Liver (tissue), 9 donors: ENCODE measurements around the gene COL21A1. TPM values are rescaled to one million over a fixed set of nuclear protein-coding genes. Genes with fewer than 3 reads are reported as not detected.

Experiments
- DNase-seq: peaks from one replicate; pipeline ENCODE4 v3.0.0-alpha.2; 2017; ENCODE audit warnings: low spot score
- H3K27ac ChIP-seq, 2 donors: one replicate each; pipeline ENCODE4 v1.7.0; 2013; ENCODE audit warnings: inconsistent platforms in 2 of 2, low read length in 2 of 2, control low read depth in 1 of 2, low read depth in 1 of 2, mild to moderate bottlenecking in 1 of 2
- H3K27me3 ChIP-seq, 4 donors: one replicate each; pipeline versions ENCODE4 v1.6.1 to v1.7.0; 2013; ENCODE audit warnings: low read length in 3 of 4, inconsistent platforms in 1 of 4, mild to moderate bottlenecking in 1 of 4, moderate library complexity in 1 of 4; ENCODE audit not compliant: control insufficient read depth in 4 of 4, insufficient read depth in 4 of 4
- H3K36me3 ChIP-seq, 4 donors: one replicate each; pipeline versions ENCODE4 v1.6.1 to v1.7.0; 2013; ENCODE audit warnings: low read length in 3 of 4, mild to moderate bottlenecking in 3 of 4, low read depth in 1 of 4, moderate library complexity in 1 of 4; ENCODE audit not compliant: control insufficient read depth in 4 of 4, insufficient read depth in 3 of 4
- H3K4me1 ChIP-seq, 4 donors: one replicate each; pipeline versions ENCODE4 v1.6.1 to v1.7.0; 2013; ENCODE audit warnings: low read length in 3 of 4, mild to moderate bottlenecking in 3 of 4, moderate library complexity in 1 of 4; ENCODE audit not compliant: control insufficient read depth in 4 of 4, insufficient read depth in 4 of 4
- H3K4me3 ChIP-seq, 3 donors: one replicate each; pipeline versions ENCODE4 v1.6.1 to v1.7.0; 2013; ENCODE audit warnings: low read length in 3 of 3, control low read depth in 1 of 3, low read depth in 1 of 3, mild to moderate bottlenecking in 1 of 3
- H3K9ac ChIP-seq, 2 donors: one replicate each; pipeline ENCODE4 v1.7.0; 2013; ENCODE audit warnings: low read length in 2 of 2, mild to moderate bottlenecking in 2 of 2, moderate library complexity in 2 of 2, control low read depth in 1 of 2, low read depth in 1 of 2
- H3K9me3 ChIP-seq, 4 donors: one replicate each; pipeline versions ENCODE4 v1.6.1 to v1.7.0; 2013; ENCODE audit warnings: low read length in 3 of 4; ENCODE audit not compliant: control insufficient read depth in 4 of 4
- ATF3 ChIP-seq: IDR thresholded peaks from 2 replicates; pipeline ENCODE4 v1.6.1; 2016; ENCODE audit warnings: antibody characterized with exemption
- CTCF ChIP-seq: fragments of 150-350 bp; IDR thresholded peaks from 2 replicates; pipeline ENCODE4 v1.5.1; 2017; ENCODE audit warnings: improper control_type of control experiment, low read depth, low read length; ENCODE audit not compliant: missing input control
- EGR1 ChIP-seq, 2 donors: IDR thresholded peaks; 2 replicates each; pipeline ENCODE4 v1.6.1; 2016 to 2018; ENCODE audit warnings: antibody characterized with exemption in 2 of 2, low read depth in 2 of 2
- FOXA1 ChIP-seq: IDR thresholded peaks from 2 replicates; pipeline ENCODE4 v1.6.1; 2016; ENCODE audit warnings: antibody characterized with exemption
- FOXA2 ChIP-seq: IDR thresholded peaks from 2 replicates; pipeline ENCODE4 v1.6.1; 2016; ENCODE audit warnings: antibody characterized with exemption
- GABPA ChIP-seq, 2 donors: IDR thresholded peaks in 1 of 2; conservative IDR thresholded peaks in 1 of 2; 2 replicates each; pipeline ENCODE4 v1.6.1; 2016; ENCODE audit warnings: antibody characterized with exemption in 2 of 2, mild to moderate bottlenecking in 1 of 2, moderate library complexity in 1 of 2
- HNF4A ChIP-seq, 2 donors: conservative IDR thresholded peaks; 2 replicates each; pipeline ENCODE4 v1.6.1; 2016; ENCODE audit warnings: antibody characterized with exemption in 2 of 2, mild to moderate bottlenecking in 2 of 2
- HNF4G ChIP-seq: IDR thresholded peaks from 2 replicates; pipeline ENCODE4 v1.6.1; 2016; ENCODE audit warnings: antibody characterized with exemption
- JUND ChIP-seq, 2 donors: IDR thresholded peaks; 2 replicates each; pipeline ENCODE4 v1.6.1; 2016; ENCODE audit warnings: antibody characterized with exemption in 2 of 2
- MAX ChIP-seq: IDR thresholded peaks from 2 replicates; pipeline ENCODE4 v1.6.1; 2016; ENCODE audit warnings: antibody characterized with exemption
- NR2F2 ChIP-seq: IDR thresholded peaks from 2 replicates; pipeline ENCODE4 v1.6.1; 2016; ENCODE audit warnings: antibody characterized with exemption
- RAD21 ChIP-seq, 2 donors: IDR thresholded peaks; 2 replicates each; pipeline ENCODE4 v1.6.1; 2016; ENCODE audit warnings: antibody characterized with exemption in 2 of 2, mild to moderate bottlenecking in 2 of 2
- REST ChIP-seq: IDR thresholded peaks from 2 replicates; pipeline ENCODE4 v1.6.1; 2016; ENCODE audit warnings: antibody characterized with exemption, mild to moderate bottlenecking
- RXRA ChIP-seq, 2 donors: IDR thresholded peaks; 2 replicates each; pipeline ENCODE4 v1.6.1; 2017 to 2018; ENCODE audit warnings: antibody characterized with exemption in 2 of 2, mild to moderate bottlenecking in 1 of 2
- SP1 ChIP-seq: IDR thresholded peaks from 2 replicates; pipeline ENCODE4 v1.6.1; 2018; ENCODE audit warnings: antibody characterized with exemption, mild to moderate bottlenecking
- TAF1 ChIP-seq: conservative IDR thresholded peaks from 2 replicates; pipeline ENCODE4 v1.6.1; 2016; ENCODE audit warnings: antibody characterized with exemption, mild to moderate bottlenecking
- YY1 ChIP-seq: IDR thresholded peaks from 2 replicates; pipeline ENCODE4 v1.6.1; 2016; ENCODE audit warnings: antibody characterized with exemption, mild to moderate bottlenecking
- ZBTB33 ChIP-seq: IDR thresholded peaks from 2 replicates; pipeline ENCODE4 v1.6.1; 2016; ENCODE audit warnings: antibody characterized with exemption
- polyA plus RNA-seq, 2 donors: library from polyadenylated mRNA; stranded (reverse) in 1 of 2; unstranded in 1 of 2; fragments of 200-250 nt in 1 of 2; fragments of >200 nt in 1 of 2; fragmentation: Nextera tagmentation in 1 of 2; extraction: Ambion mirVana in 1 of 2; gene quantifications; one replicate each; pipeline versions ENCODE4 v1.2.1 to v1.2.3, GENCODE V29; 2013 to 2015
- total RNA-seq, 2 donors: library from RNA; depleted of rRNA; stranded (reverse); fragments of >200 nt; gene quantifications; one replicate each; pipeline ENCODE4 v1.2.3, GENCODE V29; 2014
- donor health status: healthy.
- donor health status: healthy.
- donor health status: healthy.
- donor health status: healthy.
- donor health status: healthy.

The COL21A1 gene
- total and polyA plus RNA-seq, 4 donors: 0.48 to 1.3 (median 0.52) TPM

- DNase-seq: no peak
- Histone ChIP-seq H3K9ac (no peak overlapping the region), H3K27me3 (peaks cover 0 to 4% (median 0%) of the 10 kb centered on the region in 4 donors), H3K36me3 (no peaks in the 10 kb centered on the region), H3K9me3 (no peaks in the 10 kb centered on the region), H3K27ac (no peak overlapping the region), H3K4me1 (no peaks in the 10 kb centered on the region), H3K4me3 (no peak overlapping the region)
- TF ChIP-seq YY1 (no peak), NR2F2 (no peak), CTCF (no peak), EGR1 (IDR thresholded peaks at IDR 0.05; ENCODE audit: low read depth in 2 of 2) (no peak), HNF4G (no peak), HNF4A (conservative IDR thresholded peaks at IDR 0.05) (no peak), RAD21 (IDR thresholded peaks at IDR 0.05) (no peak), GABPA (IDR thresholded peaks at IDR 0.05 in 1 of 2, conservative IDR thresholded peaks at IDR 0.05 in 1 of 2) (no peak), ZBTB33 (no peak), FOXA1 (no peak), REST (no peak), ATF3 (no peak), RXRA (IDR thresholded peaks at IDR 0.05) (no peak), MAX (no peak), SP1 (no peak), TAF1 (no peak), FOXA2 (no peak), JUND (IDR thresholded peaks at IDR 0.05) (no peak)
Measured at GRCh38 chr6:56043076-56043475, 204.3 kb downstream of the COL21A1 start.
